T-helper 9 cell (primary cell): Measurements from ENCODE around the gene EIF4B.

Source experiments
- DNase-seq: peaks from one replicate; pipeline ENCODE4 v3.0.0-alpha.2; 2020

Gene EIF4B

GRCh38 chr12:53047221-53048032, 41.2 kb downstream of the EIF4B start:
- DNase-seq, result peak; percentile 70

- DNase-seq, result no peak
These were observed 42.0 kb downstream of the EIF4B start for GRCh38 chr12:53048033-53048779.

- DNase-seq, result no peak
These were observed 42.6 kb downstream of the EIF4B start for GRCh38 chr12:53048780-53049401.

GRCh38 chr12:53049571-53050318, 43.5 kb downstream of the EIF4B start, which contains the start of gene TNS2:
Gene TNS2 (plus strand): TSS chr12:53050065. CDS start chr12:53050186, 121 bp downstream.
- DNase-seq, result no peak

- no peak for DNase-seq
These were observed 44.3 kb downstream of the EIF4B start for GRCh38 chr12:53050426-53051057.

- no peak for DNase-seq
These were observed 45.0 kb downstream of the EIF4B start for GRCh38 chr12:53051058-53051880.

- no peak for DNase-seq
These were observed 45.7 kb downstream of the EIF4B start for GRCh38 chr12:53051881-53052412.

- no peak for DNase-seq
These were observed 46.4 kb downstream of the EIF4B start for GRCh38 chr12:53052419-53053217.

- DNase-seq, result peak; percentile 59
These were observed 47.2 kb downstream of the EIF4B start for GRCh38 chr12:53053218-53054111.

GRCh38 chr12:53054112-53054878, 48.0 kb downstream of the EIF4B start:
- DNase-seq, result peak; percentile 91

GRCh38 chr12:53055471-53056266, 49.4 kb downstream of the EIF4B start:
- no peak for DNase-seq

- no peak for DNase-seq
These were observed 50.0 kb downstream of the EIF4B start for GRCh38 chr12:53056296-53056695.

GRCh38 chr12:53056901-53057300, 50.6 kb downstream of the EIF4B start:
- no peak for DNase-seq

GRCh38 chr12:53057816-53058500, 51.7 kb downstream of the EIF4B start:
- no peak for DNase-seq

- no peak for DNase-seq
These were observed 52.6 kb downstream of the EIF4B start for GRCh38 chr12:53058674-53059433.
